DOHH2 (cell line): ENCODE data around the gene RER1.

Source experiments
- H3F3A ChIP-seq: fragments of 200-600 bp; sonication (generic), shearing (Covaris generic); 2 replicates; pipeline ENCODE4 v1.6.0; 2016; ENCODE audit warnings: antibody characterized with exemption, mild to moderate bottlenecking; ENCODE audit not compliant: control insufficient read depth, insufficient read depth
- H3K27ac ChIP-seq: fragments of 200-600 bp; sonication (generic); 2 replicates; pipeline ENCODE4 v1.5.1; 2014; ENCODE audit warnings: low read depth, mild to moderate bottlenecking, low read length, moderate library complexity
- H3K27me3 ChIP-seq: fragments of 200-600 bp; sonication (generic); 2 replicates; pipeline ENCODE4 v1.6.1; 2014; ENCODE audit warnings: mild to moderate bottlenecking, low read length, mixed read lengths; ENCODE audit not compliant: control insufficient read depth
- H3K36me3 ChIP-seq: fragments of 200-600 bp; sonication (generic); 2 replicates; pipeline ENCODE4 v1.6.1; 2014; ENCODE audit warnings: mild to moderate bottlenecking, low read length, moderate library complexity, mixed read lengths; ENCODE audit not compliant: control insufficient read depth
- H3K4me1 ChIP-seq: fragments of 200-600 bp; sonication (generic); 2 replicates; pipeline ENCODE4 v1.6.1; 2014; ENCODE audit warnings: mild to moderate bottlenecking, low read length, mixed read lengths; ENCODE audit not compliant: control insufficient read depth
- H3K4me2 ChIP-seq: fragments of 200-600 bp; sonication (generic); 2 replicates; pipeline ENCODE4 v1.6.0; 2014; ENCODE audit warnings: mild to moderate bottlenecking, low read length, moderate library complexity
- H3K4me3 ChIP-seq: fragments of 200-600 bp; sonication (generic); 2 replicates; pipeline ENCODE4 v1.5.1; 2014; ENCODE audit warnings: mild to moderate bottlenecking, low read length, mixed read lengths
- H3K79me2 ChIP-seq: fragments of 200-600 bp; sonication (generic); 2 replicates; pipeline ENCODE4 v1.6.1; 2014; ENCODE audit warnings: mild to moderate bottlenecking, low read length, mixed read lengths; ENCODE audit not compliant: control insufficient read depth
- H3K9me2 ChIP-seq: fragments of 200-600 bp; sonication (generic); replicated peaks from 2 replicates; pipeline ENCODE4 v1.6.1; 2014; ENCODE audit warnings: mild to moderate bottlenecking, low read length, mixed read lengths; ENCODE audit not compliant: control insufficient read depth
- H3K9me3 ChIP-seq: fragments of 200-600 bp; sonication (generic); 2 replicates; pipeline ENCODE4 v1.6.1; 2014; ENCODE audit warnings: antibody characterized with exemption, low read length, mixed read lengths; ENCODE audit not compliant: control insufficient read depth, insufficient read depth
- H4K20me1 ChIP-seq: fragments of 200-600 bp; sonication (generic); 2 replicates; pipeline ENCODE4 v1.6.0; 2014; ENCODE audit warnings: low read depth, mild to moderate bottlenecking, antibody characterized with exemption, low read length, moderate library complexity; ENCODE audit not compliant: control insufficient read depth, insufficient read depth
- EZH2phosphoT487 ChIP-seq: fragments of 200-600 bp; sonication (generic); IDR thresholded peaks from 2 replicates; pipeline ENCODE4 v1.6.1; 2017; ENCODE audit warnings: borderline replicate concordance, mild to moderate bottlenecking, antibody characterized with exemption, low read length, moderate library complexity, mixed read lengths
- TF ChIP-seq, protein P1 (sequence below): fragments of 200-600 bp; sonication (generic); IDR thresholded peaks from one replicate; pipeline ENCODE4 v1.5.1; 2014; ENCODE audit warnings: antibody characterized with exemption, mild to moderate bottlenecking, low read depth, low read length; ENCODE audit not compliant: poor library complexity, severe bottlenecking

RER1 gene

DNA sequence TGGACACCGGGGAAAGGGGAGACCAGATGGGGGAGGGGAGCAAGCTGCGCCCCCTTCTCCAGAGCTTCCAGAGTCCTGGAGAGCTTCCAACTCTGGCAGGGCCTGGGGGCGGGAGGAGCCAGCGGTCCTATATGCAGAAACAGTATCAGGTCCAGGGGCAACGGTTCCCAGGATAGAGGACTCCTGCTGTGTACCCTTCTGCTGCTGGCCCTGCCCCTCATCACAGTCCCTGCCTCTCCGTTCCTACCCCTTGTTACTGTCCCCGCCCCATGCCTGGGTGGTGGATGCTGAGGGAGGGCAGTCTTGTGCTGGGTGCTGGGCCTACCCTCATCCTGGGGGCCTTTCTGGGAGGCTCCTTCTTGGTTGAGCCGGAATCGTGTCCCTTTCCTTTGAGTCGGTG, 39.9 kb downstream of the RER1 start:
- no peaks in the 10 kb centered on the region for H3K79me2 ChIP-seq
- H3K36me3 ChIP-seq = no peaks in the 10 kb centered on the region
- no peak overlapping the region for H3K27ac ChIP-seq
- no peaks in the 10 kb centered on the region for H3K9me2 ChIP-seq
- H3K4me1 ChIP-seq = no peaks in the 10 kb centered on the region
- H3K27me3 ChIP-seq = no peaks in the 10 kb centered on the region
- H3F3A ChIP-seq = no peaks in the 10 kb centered on the region
- no peak for TF ChIP-seq EZH2phosphoT487
- TF ChIP-seq, protein P1, sequence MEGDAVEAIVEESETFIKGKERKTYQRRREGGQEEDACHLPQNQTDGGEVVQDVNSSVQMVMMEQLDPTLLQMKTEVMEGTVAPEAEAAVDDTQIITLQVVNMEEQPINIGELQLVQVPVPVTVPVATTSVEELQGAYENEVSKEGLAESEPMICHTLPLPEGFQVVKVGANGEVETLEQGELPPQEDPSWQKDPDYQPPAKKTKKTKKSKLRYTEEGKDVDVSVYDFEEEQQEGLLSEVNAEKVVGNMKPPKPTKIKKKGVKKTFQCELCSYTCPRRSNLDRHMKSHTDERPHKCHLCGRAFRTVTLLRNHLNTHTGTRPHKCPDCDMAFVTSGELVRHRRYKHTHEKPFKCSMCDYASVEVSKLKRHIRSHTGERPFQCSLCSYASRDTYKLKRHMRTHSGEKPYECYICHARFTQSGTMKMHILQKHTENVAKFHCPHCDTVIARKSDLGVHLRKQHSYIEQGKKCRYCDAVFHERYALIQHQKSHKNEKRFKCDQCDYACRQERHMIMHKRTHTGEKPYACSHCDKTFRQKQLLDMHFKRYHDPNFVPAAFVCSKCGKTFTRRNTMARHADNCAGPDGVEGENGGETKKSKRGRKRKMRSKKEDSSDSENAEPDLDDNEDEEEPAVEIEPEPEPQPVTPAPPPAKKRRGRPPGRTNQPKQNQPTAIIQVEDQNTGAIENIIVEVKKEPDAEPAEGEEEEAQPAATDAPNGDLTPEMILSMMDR = no peak
- H3K4me3 ChIP-seq = no peak overlapping the region
- H4K20me1 ChIP-seq = no peaks in the 10 kb centered on the region
- H3K9me3 ChIP-seq = peaks cover 21% of the 10 kb centered on the region; the same call in 1 of the 2 replicates
- no peak overlapping the region for H3K4me2 ChIP-seq

DNA sequence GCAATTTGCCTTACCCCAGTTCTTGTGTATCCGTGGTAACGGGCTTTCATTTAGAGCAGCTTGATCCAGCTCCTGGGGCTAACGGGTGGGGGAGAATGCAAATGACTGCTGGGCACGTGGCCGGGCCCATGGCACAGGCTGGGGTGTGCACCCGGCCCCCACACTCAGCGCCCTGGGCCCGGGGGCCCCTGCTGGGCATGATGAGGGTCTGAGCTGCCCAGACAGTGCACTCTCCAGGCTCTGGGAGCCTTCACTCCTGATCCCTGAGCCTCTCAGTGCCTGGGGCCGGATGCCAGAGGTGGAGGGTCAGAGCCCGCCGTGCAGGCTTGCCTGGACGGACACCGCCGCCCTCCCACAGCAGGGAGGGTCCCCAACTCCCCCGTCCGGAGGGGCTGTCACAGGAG, 40.8 kb downstream of the RER1 start:
- Histone ChIP-seq H3K9me3 (peaks cover 21% of the 10 kb centered on the region; the same call in 1 of the 2 replicates), H3K4me2 (no peak overlapping the region), H3K36me3 (no peaks in the 10 kb centered on the region), H3K79me2 (no peaks in the 10 kb centered on the region), H3K9me2 (no peaks in the 10 kb centered on the region), H3K4me3 (no peak overlapping the region), H3F3A (no peaks in the 10 kb centered on the region), H3K4me1 (no peaks in the 10 kb centered on the region), H3K27me3 (no peaks in the 10 kb centered on the region), H4K20me1 (no peaks in the 10 kb centered on the region), H3K27ac (no peak overlapping the region)
- TF ChIP-seq, protein P1 = no peak
- TF ChIP-seq EZH2phosphoT487 = no peak

DNA sequence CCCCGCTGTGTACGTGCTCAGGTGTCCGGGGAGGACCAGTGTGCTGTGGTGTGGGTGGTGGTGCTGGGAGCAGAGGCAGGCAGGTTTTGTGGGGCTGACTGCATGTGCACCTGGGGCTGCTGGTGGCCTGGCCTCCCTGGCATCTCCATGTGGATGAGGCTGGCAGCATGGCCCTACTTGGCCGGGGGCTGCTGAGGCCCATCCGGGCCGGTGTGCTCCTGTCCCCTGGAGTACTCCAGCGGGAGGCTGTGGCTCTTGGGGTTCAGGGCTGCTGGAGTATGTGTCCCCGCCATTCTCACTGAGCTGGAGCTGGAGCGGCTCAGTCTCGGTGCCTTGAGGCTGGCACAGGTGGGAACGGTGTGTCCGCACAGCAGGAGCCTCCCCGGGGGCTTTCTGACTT, 41.6 kb downstream of the RER1 start:
- H3K4me3 ChIP-seq = no peak overlapping the region
- H3K27me3 ChIP-seq = no peaks in the 10 kb centered on the region
- H3K79me2 ChIP-seq = no peaks in the 10 kb centered on the region

More for the DNA sequence above, 41.6 kb downstream of the RER1 start:
- H3K4me2 ChIP-seq = no peak overlapping the region
- H3K9me3 ChIP-seq = peaks cover 21% of the 10 kb centered on the region; the same call in 1 of the 2 replicates
- H3K36me3 ChIP-seq = no peaks in the 10 kb centered on the region
- no peaks in the 10 kb centered on the region for H3K4me1 ChIP-seq
- H3K9me2 ChIP-seq = no peaks in the 10 kb centered on the region
- TF ChIP-seq, protein P1 = no peak
- no peak for TF ChIP-seq EZH2phosphoT487
- H3K27ac ChIP-seq = no peak overlapping the region
- no peaks in the 10 kb centered on the region for H3F3A ChIP-seq
- H4K20me1 ChIP-seq = no peaks in the 10 kb centered on the region
